ENCODE measurements around the gene SPAG4.

Gene SPAG4

GRCh38 chr20:35595901-35596300 lies 19.7 kb upstream of the SPAG4 start:
- DNase-seq (ENCODE audit: extremely low spot score), result no peak
- no peak for TF ChIP-seq SUZ12 (IDR thresholded peaks at IDR 0.05)
- TF ChIP-seq FOXA1 (IDR thresholded peaks at IDR 0.05), result no peak
- TF ChIP-seq NFRKB (IDR thresholded peaks at IDR 0.05), result no peak
- TF ChIP-seq BHLHE40 (IDR thresholded peaks at IDR 0.05; ENCODE audit: borderline replicate concordance), result no peak
- no peak for TF ChIP-seq ARNT (IDR thresholded peaks at IDR 0.05)
- TF ChIP-seq HDGF (IDR thresholded peaks at IDR 0.05; ENCODE audit: borderline replicate concordance), result no peak
- no peak for TF ChIP-seq SP1 (IDR thresholded peaks at IDR 0.05)
- no peak for TF ChIP-seq PKNOX1 (IDR thresholded peaks at IDR 0.05)
- no peak for TF ChIP-seq ELF4 (IDR thresholded peaks at IDR 0.05)
- TF ChIP-seq CTBP1 (IDR thresholded peaks at IDR 0.05; ENCODE audit: borderline replicate concordance), result no peak
- TF ChIP-seq TARDBP (IDR thresholded peaks at IDR 0.05), result no peak
- TF ChIP-seq ZNF384 (IDR thresholded peaks at IDR 0.05), result no peak
- TF ChIP-seq FOXK2 (IDR thresholded peaks at IDR 0.05), result no peak
- TF ChIP-seq L3MBTL2 (conservative IDR thresholded peaks at IDR 0.05), result no peak
- no peak for TF ChIP-seq LEF1 (IDR thresholded peaks at IDR 0.05; ENCODE audit: borderline replicate concordance)
- TF ChIP-seq FOXM1 (IDR thresholded peaks at IDR 0.05; ENCODE audit: borderline replicate concordance), result no peak
- CTCF ChIA-PET, result interaction anchor here (1.0 to 1.6 kb wide), 2 partner anchors 9 to 23 kb away, joined by 4 to 5 read pairs; no protein-coding TSS in a partner anchor
- POLR2A ChIA-PET, result no interaction called here

GRCh38 chr20:35597186-35597585 lies 18.4 kb upstream of the SPAG4 start:
- ChIA-PET CTCF (no interaction called here), POLR2A (interaction anchor here (0.8 kb wide), 1 partner anchor 19 kb away, joined by 3 read pairs; no protein-coding TSS in a partner anchor)
- TF ChIP-seq CTBP1 (IDR thresholded peaks at IDR 0.05; ENCODE audit: borderline replicate concordance) (no peak), TARDBP (IDR thresholded peaks at IDR 0.05) (no peak), FOXK2 (IDR thresholded peaks at IDR 0.05) (no peak), FOXA1 (IDR thresholded peaks at IDR 0.05) (no peak), SP1 (IDR thresholded peaks at IDR 0.05) (no peak), ELF4 (IDR thresholded peaks at IDR 0.05) (no peak), FOXM1 (IDR thresholded peaks at IDR 0.05; ENCODE audit: borderline replicate concordance) (no peak)
- DNase-seq (ENCODE audit: extremely low spot score), result no peak

- ChIA-PET POLR2A (interaction anchor here (0.9 kb wide), 1 partner anchor 58 kb away, joined by 3 read pairs; no protein-coding TSS in a partner anchor), CTCF (interaction anchor here (0.6 kb wide), 1 partner anchor 1554 kb away, joined by 3 read pairs; no protein-coding TSS in a partner anchor)
- TF ChIP-seq NFRKB (IDR thresholded peaks at IDR 0.05) (no peak), CTBP1 (IDR thresholded peaks at IDR 0.05; ENCODE audit: borderline replicate concordance) (no peak), SP1 (IDR thresholded peaks at IDR 0.05) (no peak), FOXA1 (IDR thresholded peaks at IDR 0.05) (no peak), ELF4 (IDR thresholded peaks at IDR 0.05) (no peak), L3MBTL2 (conservative IDR thresholded peaks at IDR 0.05) (no peak), ZNF384 (IDR thresholded peaks at IDR 0.05) (no peak), BHLHE40 (IDR thresholded peaks at IDR 0.05; ENCODE audit: borderline replicate concordance) (no peak), HDGF (IDR thresholded peaks at IDR 0.05; ENCODE audit: borderline replicate concordance) (no peak), LEF1 (IDR thresholded peaks at IDR 0.05; ENCODE audit: borderline replicate concordance) (no peak), ARNT (IDR thresholded peaks at IDR 0.05) (no peak), PKNOX1 (IDR thresholded peaks at IDR 0.05) (no peak), FOXM1 (IDR thresholded peaks at IDR 0.05; ENCODE audit: borderline replicate concordance) (no peak)
- no peak for DNase-seq (ENCODE audit: extremely low spot score)
Observed at GRCh38 chr20:35598476-35598875, 17.2 kb upstream of the SPAG4 start.

- TF ChIP-seq HDGF (IDR thresholded peaks at IDR 0.05; ENCODE audit: borderline replicate concordance) (no peak), FOXK2 (IDR thresholded peaks at IDR 0.05) (no peak), LEF1 (IDR thresholded peaks at IDR 0.05; ENCODE audit: borderline replicate concordance) (no peak), ZNF384 (IDR thresholded peaks at IDR 0.05) (no peak), FOXA1 (IDR thresholded peaks at IDR 0.05) (no peak), L3MBTL2 (conservative IDR thresholded peaks at IDR 0.05) (no peak), ELF4 (IDR thresholded peaks at IDR 0.05) (no peak)
- CTCF ChIA-PET, result interaction anchor here (0.6 kb wide), 1 partner anchor 1555 kb away, joined by 3 read pairs; no protein-coding TSS in a partner anchor
- POLR2A ChIA-PET, result interaction anchor here (0.9 kb wide), 1 partner anchor 59 kb away, joined by 3 read pairs; no protein-coding TSS in a partner anchor
- DNase-seq (ENCODE audit: extremely low spot score), result no peak
Observed at GRCh38 chr20:35598899-35599775, 16.5 kb upstream of the SPAG4 start.

GRCh38 chr20:35599776-35600120 lies 15.9 kb upstream of the SPAG4 start:
- CTCF ChIA-PET, result no interaction called here
- no peak for DNase-seq (ENCODE audit: extremely low spot score)

More at GRCh38 chr20:35599776-35600120, 15.9 kb upstream of the SPAG4 start:
- TF ChIP-seq ELF4 (IDR thresholded peaks at IDR 0.05), result no peak
- TF ChIP-seq BHLHE40 (IDR thresholded peaks at IDR 0.05; ENCODE audit: borderline replicate concordance), result no peak
- no peak for TF ChIP-seq HDGF (IDR thresholded peaks at IDR 0.05; ENCODE audit: borderline replicate concordance)
- TF ChIP-seq FOXM1 (IDR thresholded peaks at IDR 0.05; ENCODE audit: borderline replicate concordance), result no peak
- no peak for TF ChIP-seq SP1 (IDR thresholded peaks at IDR 0.05)
- TF ChIP-seq LEF1 (IDR thresholded peaks at IDR 0.05; ENCODE audit: borderline replicate concordance), result no peak
- TF ChIP-seq ZNF384 (IDR thresholded peaks at IDR 0.05), result no peak
- TF ChIP-seq L3MBTL2 (conservative IDR thresholded peaks at IDR 0.05), result no peak
- no peak for TF ChIP-seq ARNT (IDR thresholded peaks at IDR 0.05)
- no peak for TF ChIP-seq NFRKB (IDR thresholded peaks at IDR 0.05)
- no peak for TF ChIP-seq PKNOX1 (IDR thresholded peaks at IDR 0.05)
- no peak for TF ChIP-seq FOXA1 (IDR thresholded peaks at IDR 0.05)
- TF ChIP-seq TARDBP (IDR thresholded peaks at IDR 0.05), result no peak
- TF ChIP-seq FOXK2 (IDR thresholded peaks at IDR 0.05), result no peak
- POLR2A ChIA-PET, result no interaction called here
